ENCODE data around the gene COL4A6. TPM values are rescaled to one million over a fixed set of nuclear protein-coding genes. Genes with fewer than 3 reads are reported as not detected.

The COL4A6 gene
- total RNA-seq, 2 experiments from 2014 or later: not detected

DNA sequence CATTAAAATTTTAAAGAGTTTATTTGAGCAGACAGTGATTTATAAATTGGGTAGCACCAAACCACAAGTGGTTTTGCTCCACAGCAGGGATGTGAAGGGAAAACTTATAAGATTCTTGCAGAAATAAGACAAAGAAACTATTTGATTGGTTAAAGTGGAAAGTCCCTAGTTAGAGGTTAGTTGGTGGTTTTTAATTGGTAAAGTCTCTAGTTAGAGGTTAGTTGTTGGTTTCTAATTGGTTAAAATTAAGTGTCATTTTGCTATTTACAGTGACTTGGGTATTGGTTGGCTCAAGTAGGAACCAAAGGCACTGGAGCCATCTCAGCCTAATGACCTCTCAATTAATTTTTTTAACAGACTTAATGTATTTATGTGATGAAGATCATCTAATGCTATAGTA is 323.7 kb downstream of the COL4A6 start:
- no peak for ATAC-seq
- no peak for DNase-seq
- TF ChIP-seq, protein P1, sequence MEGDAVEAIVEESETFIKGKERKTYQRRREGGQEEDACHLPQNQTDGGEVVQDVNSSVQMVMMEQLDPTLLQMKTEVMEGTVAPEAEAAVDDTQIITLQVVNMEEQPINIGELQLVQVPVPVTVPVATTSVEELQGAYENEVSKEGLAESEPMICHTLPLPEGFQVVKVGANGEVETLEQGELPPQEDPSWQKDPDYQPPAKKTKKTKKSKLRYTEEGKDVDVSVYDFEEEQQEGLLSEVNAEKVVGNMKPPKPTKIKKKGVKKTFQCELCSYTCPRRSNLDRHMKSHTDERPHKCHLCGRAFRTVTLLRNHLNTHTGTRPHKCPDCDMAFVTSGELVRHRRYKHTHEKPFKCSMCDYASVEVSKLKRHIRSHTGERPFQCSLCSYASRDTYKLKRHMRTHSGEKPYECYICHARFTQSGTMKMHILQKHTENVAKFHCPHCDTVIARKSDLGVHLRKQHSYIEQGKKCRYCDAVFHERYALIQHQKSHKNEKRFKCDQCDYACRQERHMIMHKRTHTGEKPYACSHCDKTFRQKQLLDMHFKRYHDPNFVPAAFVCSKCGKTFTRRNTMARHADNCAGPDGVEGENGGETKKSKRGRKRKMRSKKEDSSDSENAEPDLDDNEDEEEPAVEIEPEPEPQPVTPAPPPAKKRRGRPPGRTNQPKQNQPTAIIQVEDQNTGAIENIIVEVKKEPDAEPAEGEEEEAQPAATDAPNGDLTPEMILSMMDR (IDR thresholded peaks at IDR 0.05): no peak
- POLR2A ChIA-PET: interaction anchor here (0.9 kb wide), 1 partner anchor 10 kb away, joined by 3 read pairs; no protein-coding TSS in a partner anchor
- Mint-ChIP-seq H3K27me3 (no peaks in the 10 kb centered on the region), H3K4me3 (no peak overlapping the region), H3K4me1 (ENCODE audit: low read depth) (peaks cover 5% of the 10 kb centered on the region), H3K36me3 (ENCODE audit: low read depth) (no peaks in the 10 kb centered on the region), H3K27ac (no peak overlapping the region), H3K9me3 (no peaks in the 10 kb centered on the region)
- CTCF ChIA-PET: no interaction called here
- intact Hi-C loops (cut with micrococcal nuclease): no loop called here

Other genes with a start within 250 kb of the COL4A6 start
- gene COL4A5, start 1.4 kb upstream of the COL4A6 start, total RNA-seq: not detected

Data from activated CD8-positive, alpha-beta T cell treated with anti-CD3 and anti-CD28 coated beads for 36 hours (primary cell).